Stomach (tissue), 4 donors: ENCODE measurements around the gene FMN1.

ENCODE experiments used
- CTCF ChIP-seq, 7 experiments: fragments of 450-650 bp in 4 of 7; fragments of 200-600 bp in 3 of 7; sonication (generic) in 3 of 7; IDR thresholded peaks; one replicate each; pipeline ENCODE4 v1.5.1; 2016 to 2019; ENCODE audit warnings: antibody characterized with exemption in 7 of 7, control low read depth in 2 of 7, mild to moderate bottlenecking in 1 of 7
- POLR2A ChIP-seq, 4 donors: fragments of 450-650 bp; IDR thresholded peaks; one replicate each; pipeline ENCODE4 v1.6.1; 2016; ENCODE audit warnings: antibody characterized with exemption in 4 of 4, control low read depth in 2 of 4, mild to moderate bottlenecking in 1 of 4, moderate library complexity in 1 of 4
- POLR2AphosphoS5 ChIP-seq, 3 donors: sonication (generic); formaldehyde crosslinking; IDR thresholded peaks; one replicate each; pipeline ENCODE4 v1.6.1; 2016; ENCODE audit warnings: antibody characterized with exemption in 3 of 3

DNA sequence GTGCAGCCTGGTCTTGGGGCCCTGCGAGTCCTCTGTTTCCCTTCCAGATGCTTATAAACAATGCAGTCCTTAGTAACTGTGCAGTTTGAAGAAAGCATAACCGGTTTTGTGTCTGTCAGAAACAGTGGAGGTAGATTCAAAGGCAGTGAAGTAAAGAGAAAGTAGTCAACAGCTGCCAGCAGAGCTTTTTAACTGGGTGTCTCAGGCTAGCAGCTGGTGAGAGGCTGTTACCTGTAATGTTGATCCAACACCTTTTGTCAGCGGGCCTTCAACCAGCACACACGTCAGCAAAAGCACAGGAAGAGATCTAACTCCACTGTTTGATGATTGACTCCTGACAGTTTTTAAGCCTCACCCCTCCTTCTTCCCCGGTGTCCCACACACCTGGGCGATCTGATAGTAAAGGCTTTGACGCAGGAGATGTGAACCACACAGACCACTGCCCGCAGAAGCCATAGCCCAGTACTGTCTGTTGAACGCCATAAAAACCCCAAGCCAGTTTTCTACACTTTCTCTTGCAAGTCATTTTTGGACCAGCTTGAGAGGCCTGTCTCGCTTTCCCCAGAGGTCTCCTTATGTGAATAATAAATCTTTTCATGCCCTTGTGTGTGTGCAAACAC lies 178.0 kb downstream of the FMN1 start:
- TF ChIP-seq POLR2AphosphoS5 (IDR thresholded peaks at IDR 0.05) (no peak), POLR2A (IDR thresholded peaks at IDR 0.05) (no peak), CTCF (IDR thresholded peaks at IDR 0.05) (no peak)
